GM18505 (cell line): ENCODE measurements around the gene HRNR.

Experiments used
- ATAC-seq: cut with Tn5 transposase; IDR thresholded peaks from one replicate; pipeline ENCODE4 v1.9.1; 2021; ENCODE audit not compliant: unreplicated experiment
- POLR2A ChIP-seq: IDR thresholded peaks from 4 replicates; pipeline ENCODE4 v1.6.1; 2011; ENCODE audit warnings: borderline replicate concordance; ENCODE audit not compliant: insufficient read depth, insufficient read length; ENCODE audit errors: extremely low read depth

Gene HRNR

DNA sequence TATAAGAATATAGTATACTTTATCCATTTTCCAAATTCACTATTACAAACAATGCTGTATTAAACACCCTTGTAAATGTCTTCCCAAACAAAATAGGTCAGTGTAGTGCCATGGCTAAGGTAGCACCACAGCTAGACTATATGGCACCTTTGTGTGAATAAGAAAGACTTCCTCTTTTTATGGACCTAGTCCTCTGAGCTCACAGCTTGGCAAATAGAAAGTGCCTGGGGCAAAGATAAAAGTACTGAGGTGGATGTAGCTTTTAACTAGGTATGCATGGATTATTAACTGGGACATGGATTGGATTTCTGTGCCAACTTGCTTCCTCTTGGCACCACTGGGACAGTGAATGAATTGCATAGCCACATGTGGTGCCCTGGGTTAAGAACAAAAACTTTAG, 25.0 kb downstream of the HRNR start:
- no peak for ATAC-seq
- no peak for TF ChIP-seq POLR2A

DNA sequence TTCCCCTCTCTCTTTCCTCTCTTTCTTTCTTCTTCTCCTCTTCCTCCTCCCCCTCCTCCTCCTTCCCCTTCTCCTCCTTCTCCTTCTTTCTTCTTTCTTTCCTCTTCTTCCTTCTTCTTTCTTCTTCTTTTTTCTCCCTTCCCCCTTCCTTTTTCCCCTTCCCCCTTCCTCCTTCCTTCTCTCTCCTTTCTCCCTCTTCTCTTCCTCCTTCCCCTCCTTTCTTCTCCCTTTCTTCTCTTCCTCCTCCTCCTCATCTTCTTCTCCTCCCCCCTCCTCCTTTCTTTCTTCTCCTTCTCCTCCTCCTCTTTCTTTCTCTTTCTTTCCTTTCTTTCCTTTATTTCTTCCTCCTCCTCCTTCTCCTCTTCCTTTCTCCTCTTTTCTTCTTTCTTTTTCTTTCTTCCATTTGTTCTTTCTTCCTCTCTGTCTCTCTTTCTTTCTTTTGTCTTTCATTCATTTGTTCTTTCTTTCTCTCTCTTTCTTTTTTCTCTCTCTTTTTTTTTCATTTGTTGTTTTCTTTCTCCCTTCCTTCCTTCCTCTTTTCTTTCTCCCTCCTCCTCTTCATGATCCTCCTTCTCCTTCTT, 26.5 kb downstream of the HRNR start:
- no peak for ATAC-seq

DNA sequence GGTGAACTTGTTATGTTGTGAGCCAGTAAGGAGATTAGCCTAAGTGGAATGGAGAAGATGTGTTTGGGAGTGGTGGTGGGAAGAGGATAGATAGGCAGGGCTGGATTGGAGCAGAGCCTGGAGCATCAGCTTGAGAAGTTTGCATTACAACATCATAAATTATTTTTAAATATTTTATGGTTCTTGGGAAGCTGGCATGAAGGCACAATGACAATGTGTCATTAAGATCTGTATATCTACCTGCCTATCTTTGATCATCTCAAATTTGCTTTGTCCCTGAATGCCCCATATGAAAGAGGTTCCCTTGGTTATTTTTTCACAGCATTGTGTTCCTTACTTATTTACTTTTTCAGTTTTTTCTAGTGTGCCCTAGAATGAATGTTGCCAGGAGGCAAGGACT, 32.3 kb downstream of the HRNR start:
- TF ChIP-seq POLR2A: no peak
- ATAC-seq: no peak

More for the DNA sequence above, 26.5 kb downstream of the HRNR start:
- TF ChIP-seq POLR2A: no peak

DNA sequence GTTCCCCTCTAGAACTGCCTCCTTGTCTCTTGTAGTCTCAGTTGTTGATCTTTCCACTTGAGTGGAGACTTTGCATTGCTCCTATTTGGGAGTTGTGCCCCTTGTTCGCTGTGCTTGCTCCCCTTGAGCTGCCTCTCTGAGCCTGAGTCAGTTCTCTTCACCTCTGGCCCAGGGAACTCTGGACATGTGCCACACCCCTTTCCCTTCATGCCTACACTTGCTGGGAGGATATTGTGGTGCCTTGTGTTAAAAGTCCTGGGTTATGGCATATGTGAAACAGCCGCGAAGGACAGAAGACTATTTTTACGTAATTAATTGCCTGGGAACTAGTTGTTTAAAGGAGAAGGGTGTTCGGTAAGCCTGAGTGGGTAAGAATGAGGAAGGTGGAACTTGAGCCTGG, 32.7 kb downstream of the HRNR start:
- TF ChIP-seq POLR2A: no peak
- ATAC-seq: no peak

DNA sequence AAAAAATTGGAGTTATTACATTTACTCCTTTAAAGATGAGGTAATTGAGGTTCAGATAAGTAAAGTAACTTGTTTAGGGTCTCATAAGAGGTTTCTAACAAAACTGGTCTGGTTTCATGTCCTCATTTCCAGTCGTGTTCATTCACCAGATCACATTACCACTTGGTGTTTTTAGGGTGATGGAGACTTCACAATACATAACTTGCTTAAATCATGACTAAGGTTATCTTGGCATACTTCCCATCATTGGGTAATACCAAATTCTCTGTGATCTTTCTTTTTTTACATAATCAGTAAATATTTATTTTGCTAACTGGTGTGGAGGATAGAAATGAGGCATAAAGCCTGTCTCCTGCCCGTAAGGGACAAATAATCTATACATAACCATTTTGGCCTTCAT, 33.4 kb downstream of the HRNR start:
- no peak for ATAC-seq
- no peak for TF ChIP-seq POLR2A

DNA sequence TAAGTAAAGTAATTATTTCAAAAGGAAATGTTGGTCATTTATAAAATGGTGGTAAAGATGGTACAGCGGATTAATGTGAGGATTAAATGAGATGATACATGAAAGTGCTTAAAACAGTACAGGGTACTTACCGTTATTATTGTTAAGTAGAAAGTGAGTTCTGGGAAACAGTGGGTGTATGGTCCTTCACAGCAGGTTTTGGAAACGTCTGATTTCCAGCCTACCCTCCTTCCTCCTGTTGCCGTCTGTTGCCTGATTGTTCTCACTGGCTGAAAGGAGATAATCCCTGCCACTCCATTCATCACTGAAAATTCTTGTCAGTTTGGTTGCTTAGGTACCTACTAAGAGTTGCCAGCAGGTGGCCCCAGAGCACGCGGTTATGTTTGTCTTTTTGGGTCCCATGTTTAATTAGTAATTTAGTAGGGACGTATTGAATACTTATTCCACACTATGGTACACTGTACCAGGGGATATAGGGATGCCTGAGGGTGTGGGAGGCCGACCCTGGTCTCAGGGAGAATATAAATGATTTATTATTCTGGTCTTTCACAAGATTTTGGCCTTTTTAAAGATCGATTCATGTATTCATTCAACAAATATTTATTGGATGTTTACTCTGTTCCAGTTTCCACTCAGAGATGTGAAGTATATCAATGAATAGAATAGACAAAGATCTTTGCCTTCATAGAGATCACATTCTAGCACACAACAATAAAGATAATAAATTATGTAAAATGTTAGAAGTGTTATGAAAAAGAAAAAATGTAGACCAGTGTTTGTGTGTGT, 34.1 kb downstream of the HRNR start:
- TF ChIP-seq POLR2A: no peak
- no peak for ATAC-seq

DNA sequence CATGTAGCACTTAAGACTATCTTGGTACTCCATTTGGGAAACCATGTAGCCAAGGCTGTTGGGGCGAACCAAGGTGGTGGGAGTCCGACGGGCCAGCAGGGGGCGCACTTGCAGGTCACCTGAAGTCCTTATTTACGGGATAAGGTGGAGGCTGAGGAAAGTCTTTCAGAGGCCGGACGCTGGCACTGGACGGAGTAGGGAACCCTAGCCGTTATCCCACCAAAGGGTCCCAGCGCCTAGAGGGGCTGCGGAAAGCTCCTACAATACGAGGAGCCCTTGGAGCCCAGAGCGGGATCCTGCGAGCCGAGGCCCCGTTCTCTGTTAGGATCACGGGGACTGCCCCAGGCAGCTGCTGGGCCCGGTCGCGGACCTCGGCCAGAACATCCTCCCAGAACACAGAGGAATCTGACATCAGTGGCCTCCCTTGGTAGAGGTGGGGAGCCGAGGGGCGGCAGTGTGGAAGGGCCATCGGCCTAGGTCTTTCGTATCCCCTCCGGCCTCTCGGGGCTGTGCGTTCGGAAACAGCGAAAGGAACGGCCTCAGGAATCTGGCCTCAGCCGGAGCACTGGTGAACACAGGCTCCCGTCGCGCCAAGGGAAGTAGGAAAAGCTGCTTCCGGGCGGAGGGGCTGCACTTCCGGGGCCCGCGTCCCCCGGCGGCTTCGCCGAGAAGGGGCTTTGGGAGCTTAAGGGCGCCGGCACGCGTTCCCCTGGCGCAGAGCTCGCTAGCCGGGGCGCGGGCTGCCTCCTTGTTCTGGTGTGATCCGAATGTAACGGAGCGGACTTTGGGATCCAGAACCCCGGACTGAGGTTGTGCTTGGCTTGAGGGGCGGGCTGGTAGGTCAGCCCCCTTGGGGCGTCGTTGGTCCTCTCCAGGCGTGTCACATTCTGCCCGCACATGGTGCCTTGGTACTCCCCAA, 35.1 kb downstream of the HRNR start:
- ATAC-seq: no peak
- no peak for TF ChIP-seq POLR2A

DNA sequence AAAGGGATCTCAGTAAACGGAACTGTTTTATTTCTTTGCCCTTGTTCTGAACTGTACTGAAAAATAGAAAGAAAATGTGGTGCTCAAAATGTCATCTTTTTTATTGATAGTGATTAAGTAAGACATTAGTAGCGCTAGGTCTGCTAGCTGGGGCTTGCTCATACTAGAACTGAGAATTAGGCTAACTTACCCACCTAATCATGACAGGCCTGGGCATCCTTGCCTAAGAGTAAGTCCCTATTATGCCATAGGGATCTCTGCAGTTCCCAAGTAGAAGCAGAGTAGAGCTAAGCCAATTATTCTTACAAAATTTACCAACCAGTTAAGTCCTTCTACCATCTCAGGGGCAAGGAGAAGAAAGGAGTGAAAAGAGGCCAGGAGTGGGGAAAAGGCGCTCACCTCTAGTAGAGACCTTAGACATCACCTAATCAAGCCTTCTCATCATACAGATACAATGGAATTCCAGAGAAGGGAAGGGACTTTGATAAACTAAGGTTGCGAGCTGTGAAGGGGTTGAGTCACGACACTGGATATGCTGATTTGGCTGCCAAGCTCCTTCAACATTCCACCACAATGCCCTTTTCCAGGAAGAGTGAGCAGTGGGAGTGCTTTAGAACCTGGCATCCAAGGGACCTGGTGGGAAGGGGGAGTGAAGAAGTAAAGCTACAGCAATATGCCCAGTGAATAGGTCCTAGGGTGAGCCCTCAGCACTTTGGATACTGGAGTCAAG, 37.3 kb downstream of the HRNR start:
- TF ChIP-seq POLR2A: no peak
- no peak for ATAC-seq

DNA sequence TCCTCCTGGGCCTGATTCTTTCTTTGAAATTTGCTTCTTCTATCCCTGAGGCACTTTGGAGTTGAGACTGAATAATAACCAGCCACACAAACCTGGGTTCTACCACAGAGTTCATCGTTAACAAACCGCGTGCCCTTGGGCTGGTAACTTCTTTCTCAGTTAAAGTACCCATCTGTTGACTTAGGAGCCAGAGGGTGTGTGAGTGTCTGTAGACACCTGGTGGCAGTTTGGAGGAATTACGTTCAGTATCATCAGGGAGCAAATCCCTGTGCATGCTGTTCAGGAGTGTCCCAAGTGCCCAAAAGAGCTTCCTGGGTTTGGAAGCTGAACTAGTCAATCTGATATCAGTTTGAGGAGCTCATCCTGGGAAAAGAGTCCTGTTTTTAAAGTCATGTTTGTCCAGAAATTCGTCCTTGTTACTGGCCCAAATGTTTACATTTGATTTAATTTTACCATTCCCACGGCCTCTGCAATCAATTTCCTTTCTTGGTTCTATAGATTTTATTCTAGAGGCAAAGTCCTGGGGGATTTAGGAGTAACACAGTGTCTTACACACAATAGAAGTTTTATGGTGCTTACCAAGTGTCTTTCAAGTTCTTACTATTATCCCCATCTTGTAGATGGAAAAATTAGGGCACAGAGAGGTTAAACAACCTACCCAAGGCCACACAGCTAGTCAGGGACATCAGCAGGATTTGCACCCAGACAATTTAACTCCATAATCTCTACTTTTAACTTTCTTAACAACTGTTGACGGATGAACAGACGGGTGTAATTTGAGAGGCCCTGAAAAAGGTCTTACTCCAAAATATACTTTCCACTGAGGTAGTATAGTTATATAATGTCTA, 38.2 kb downstream of the HRNR start:
- no peak for TF ChIP-seq POLR2A
- no peak for ATAC-seq

DNA sequence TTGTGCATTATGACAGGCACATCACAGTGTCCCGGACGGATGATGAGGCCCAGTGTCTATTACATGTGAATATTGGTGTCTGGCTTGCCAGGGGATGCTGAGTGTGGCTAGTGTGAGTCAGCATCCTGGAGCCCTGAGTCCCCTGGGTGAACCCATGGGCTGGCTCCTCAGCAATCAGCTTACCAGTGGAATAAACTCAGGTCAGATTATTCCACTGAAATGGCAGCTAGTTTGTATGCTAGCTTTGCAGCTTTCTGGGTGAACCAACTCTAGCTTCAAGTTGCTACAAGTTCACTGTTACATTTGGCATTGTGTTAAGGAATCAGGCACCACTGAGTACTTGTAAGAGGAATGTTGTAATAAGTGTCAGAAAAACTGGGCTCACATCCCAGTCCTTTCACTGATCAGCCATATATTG, 41.0 kb downstream of the HRNR start:
- no peak for TF ChIP-seq POLR2A
- ATAC-seq: no peak

DNA sequence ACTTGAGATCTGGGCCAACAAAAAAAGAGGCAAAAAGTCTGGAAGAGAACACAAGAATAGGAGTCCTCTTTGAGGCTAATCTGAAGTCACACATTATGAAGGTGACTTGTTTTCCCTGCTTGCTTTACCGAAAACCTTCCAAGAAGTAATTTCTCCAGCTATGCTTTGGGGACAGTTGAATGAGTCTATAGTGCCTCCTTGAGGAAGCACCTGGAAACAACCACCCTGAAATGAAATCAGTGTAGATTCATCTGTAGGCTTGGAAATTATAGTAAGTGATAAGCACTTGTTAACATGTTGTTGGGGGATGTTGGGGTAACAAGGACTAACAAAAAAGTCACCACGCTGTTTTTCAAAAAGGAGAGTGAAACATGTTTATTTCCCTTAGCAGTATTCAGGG, 41.6 kb downstream of the HRNR start:
- TF ChIP-seq POLR2A: no peak
- ATAC-seq: no peak

DNA sequence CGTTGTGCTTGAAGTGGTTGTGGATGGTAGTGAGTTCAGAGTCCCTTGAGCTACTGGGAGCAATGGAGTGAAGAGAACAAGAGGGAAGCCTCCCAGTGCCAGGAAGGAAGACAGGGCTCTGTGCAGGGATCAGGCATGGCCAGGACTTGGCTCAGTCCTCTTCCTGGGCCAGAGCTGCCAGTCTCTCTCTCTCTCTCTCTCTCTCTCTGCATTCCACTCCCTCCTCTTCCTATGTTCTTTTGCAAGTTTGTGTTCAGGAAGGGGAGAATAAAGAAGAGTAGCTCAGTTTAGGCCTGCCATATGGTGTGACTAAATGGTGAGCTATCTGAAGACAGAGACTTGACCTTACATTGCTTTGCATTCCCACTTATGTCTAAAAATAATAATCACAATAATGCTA, 44.4 kb downstream of the HRNR start:
- no peak for ATAC-seq
- no peak for TF ChIP-seq POLR2A

DNA sequence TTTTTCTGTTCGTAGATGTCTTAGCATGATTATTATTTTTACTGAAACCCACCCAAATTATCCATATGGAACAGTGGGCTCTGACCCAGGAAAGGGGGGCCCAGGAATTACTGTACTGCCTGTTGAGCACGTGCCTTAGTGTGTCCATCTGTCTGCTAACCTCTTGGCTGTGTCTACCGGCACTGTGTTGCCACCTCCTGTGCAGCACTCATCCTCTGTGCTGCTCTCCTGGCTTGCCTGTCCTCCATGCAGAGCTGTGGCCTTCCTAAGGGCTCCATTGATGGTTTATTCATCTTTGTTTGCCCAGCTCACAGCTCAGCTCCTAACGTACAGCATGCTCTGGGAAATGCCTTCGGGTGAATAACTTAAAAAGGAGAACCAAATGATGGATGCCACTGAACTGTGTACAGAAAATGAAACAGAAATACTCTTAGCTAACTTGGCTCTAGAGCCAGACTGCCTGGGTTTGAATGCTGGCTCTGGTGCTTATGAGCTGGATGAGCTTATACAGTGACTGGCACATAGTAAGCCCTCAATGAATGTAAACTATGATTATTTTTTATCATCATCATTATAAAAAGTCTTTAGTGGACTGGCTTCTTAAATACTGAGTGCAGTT, 53.6 kb downstream of the HRNR start:
- no peak for ATAC-seq
- TF ChIP-seq POLR2A: no peak
